Skin epidermis (tissue), 12 donors: ENCODE results near the gene SMPX.
"Not testable (repeated sequence)": the region's sequence is repeated elsewhere in the genome, so short reads cannot be mapped to it uniquely, and the experiment has no call there.

Experiments
- H3K27ac ChIP-seq, 21 experiments: fragments of 200-600 bp; sonication (generic) in 11 of 21; one replicate each; pipeline ENCODE4 v1.5.0; 2020; ENCODE audit warnings: mild to moderate bottlenecking in 3 of 21, inconsistent platforms in 2 of 21, moderate library complexity in 2 of 21
- H3K4me3 ChIP-seq, 7 experiments: fragments of 200-600 bp; sonication (generic) in 2 of 7; one replicate each; pipeline ENCODE4 v1.5.0; 2020; ENCODE audit warnings: inconsistent platforms in 2 of 7, mild to moderate bottlenecking in 2 of 7, moderate library complexity in 1 of 7

SMPX gene

GRCh38 chrX:21757960-21758359 lies at the start of gene SMPX:
TSS of gene SMPX (minus strand) at chrX:21758116. CDS start at chrX:21754290, 3,826 bp downstream.
- no peak within 1 kb of the TSS for H3K4me3 ChIP-seq
- H3K27ac ChIP-seq: no peak within 1 kb of the TSS

GRCh38 chrX:21806691-21807090 lies 48.8 kb upstream of the SMPX start:
- Histone ChIP-seq H3K4me3 (no peak overlapping the region), H3K27ac (no peak overlapping the region)

- no peak overlapping the region for H3K27ac ChIP-seq
- H3K4me3 ChIP-seq: no peak overlapping the region
Measured at GRCh38 chrX:21802839-21803238, 44.9 kb upstream of the SMPX start.

GRCh38 chrX:21802054-21802670 lies 44.2 kb upstream of the SMPX start:
- Histone ChIP-seq H3K27ac (no peak overlapping the region), H3K4me3 (no peak overlapping the region)

- Histone ChIP-seq H3K4me3 (no peak overlapping the region), H3K27ac (no peak overlapping the region)
Measured at GRCh38 chrX:21800344-21800770, 42.4 kb upstream of the SMPX start.

- H3K27ac ChIP-seq: no peak overlapping the region
- no peak overlapping the region for H3K4me3 ChIP-seq
Measured at GRCh38 chrX:21799767-21800166, 41.9 kb upstream of the SMPX start.

GRCh38 chrX:21798677-21799219 lies 40.8 kb upstream of the SMPX start:
- Histone ChIP-seq H3K4me3 (no peak overlapping the region), H3K27ac (no peak overlapping the region)

GRCh38 chrX:21781976-21782375 lies 24.1 kb upstream of the SMPX start:
- H3K4me3 ChIP-seq: no peak overlapping the region
- no peak overlapping the region for H3K27ac ChIP-seq

- Histone ChIP-seq H3K4me3 (no peak overlapping the region), H3K27ac (no peak overlapping the region)
Measured at GRCh38 chrX:21781525-21781924, 23.6 kb upstream of the SMPX start.

- H3K27ac ChIP-seq: no peak overlapping the region
- H3K4me3 ChIP-seq: no peak overlapping the region
Measured at GRCh38 chrX:21779095-21779494, 21.2 kb upstream of the SMPX start.

- no peak overlapping the region for H3K4me3 ChIP-seq
- H3K27ac ChIP-seq: no peak overlapping the region
Measured at GRCh38 chrX:21778236-21778635, 20.3 kb upstream of the SMPX start.

GRCh38 chrX:21775128-21775527 lies 17.2 kb upstream of the SMPX start:
- not testable (repeated sequence) for H3K27ac ChIP-seq, H3K4me3 ChIP-seq

- not testable (repeated sequence) for H3K27ac ChIP-seq, H3K4me3 ChIP-seq
Measured at GRCh38 chrX:21773036-21773435, 15.1 kb upstream of the SMPX start.

- H3K27ac ChIP-seq: no peak overlapping the region
- H3K4me3 ChIP-seq: no peak overlapping the region
Measured at GRCh38 chrX:21770631-21771321, 12.9 kb upstream of the SMPX start.

GRCh38 chrX:21766101-21766500 lies 8.2 kb upstream of the SMPX start:
- H3K27ac ChIP-seq: no peak overlapping the region
- no peak overlapping the region for H3K4me3 ChIP-seq

- no peak overlapping the region for H3K27ac ChIP-seq
Measured at GRCh38 chrX:21764008-21764407, 6.1 kb upstream of the SMPX start.

GRCh38 chrX:21758488-21758887 lies 572 bp upstream of the SMPX start:
- Histone ChIP-seq H3K4me3 (no peak overlapping the region), H3K27ac (no peak overlapping the region)

More at GRCh38 chrX:21764008-21764407, 6.1 kb upstream of the SMPX start:
- H3K4me3 ChIP-seq: no peak overlapping the region

GRCh38 chrX:21756785-21757529 lies 959 bp downstream of the SMPX start:
- no peak overlapping the region for H3K27ac ChIP-seq
- H3K4me3 ChIP-seq: no peak overlapping the region

GRCh38 chrX:21749924-21750323 lies 8.0 kb downstream of the SMPX start:
- no peak overlapping the region for H3K27ac ChIP-seq
- H3K4me3 ChIP-seq: no peak overlapping the region

- H3K4me3 ChIP-seq: no peak overlapping the region
- H3K27ac ChIP-seq: no peak overlapping the region
Measured at GRCh38 chrX:21748235-21748634, 9.7 kb downstream of the SMPX start.

- Histone ChIP-seq H3K27ac (no peak overlapping the region), H3K4me3 (no peak overlapping the region)
Measured at GRCh38 chrX:21747558-21747957, 10.4 kb downstream of the SMPX start.
